IMR-90 (cell line): ENCODE measurements around the gene DRC3.

Source experiments
- BHLHE40 ChIP-seq: fragments of 150-350 bp; IDR thresholded peaks from 2 replicates; pipeline ENCODE4 v1.6.1; 2016; ENCODE audit warnings: mild to moderate bottlenecking, low read depth, low read length
- CHD1 ChIP-seq: IDR thresholded peaks from 2 replicates; pipeline ENCODE4 v1.6.1; 2012; ENCODE audit warnings: low read depth, low read length, improper control_type of control experiment
- FOS ChIP-seq: fragments of 150-350 bp; IDR thresholded peaks from 2 replicates; pipeline ENCODE4 v1.6.1; 2016; ENCODE audit warnings: low read depth, low read length
- POLR2A ChIP-seq: IDR thresholded peaks from 2 replicates; pipeline ENCODE4 v1.6.1; 2012; ENCODE audit warnings: mild to moderate bottlenecking, low read depth, low read length
- RCOR1 ChIP-seq: IDR thresholded peaks from 2 replicates; pipeline ENCODE4 v1.6.1; 2012; ENCODE audit warnings: mild to moderate bottlenecking, low read length, improper control_type of control experiment; ENCODE audit not compliant: insufficient replicate concordance
- TF ChIP-seq, protein P1 (sequence below): conservative IDR thresholded peaks from 2 replicates; pipeline ENCODE4 v1.5.1; 2012; ENCODE audit warnings: mild to moderate bottlenecking, low read depth, low read length, improper control_type of control experiment

DNA sequence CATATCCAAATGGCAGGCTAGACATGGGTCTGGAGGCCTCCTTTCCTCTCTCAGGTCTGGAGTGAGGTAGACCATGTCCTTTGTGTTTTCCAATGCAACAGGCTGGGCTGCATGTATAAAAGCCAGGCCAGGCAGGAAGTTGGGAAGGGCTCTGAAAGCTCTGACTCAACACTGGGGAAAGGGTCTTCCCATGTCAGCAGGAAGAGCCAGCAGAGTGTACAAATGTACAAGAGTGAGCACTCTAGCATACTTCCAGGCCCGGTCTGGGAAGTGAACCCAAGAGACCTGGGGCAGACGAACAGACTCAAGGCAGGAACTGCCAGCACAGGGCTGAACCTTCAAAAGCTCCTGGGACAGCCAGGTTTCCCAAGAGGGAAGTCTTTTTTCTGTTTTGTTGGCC is 59.3 kb downstream of the DRC3 start:
- TF ChIP-seq, protein P1, sequence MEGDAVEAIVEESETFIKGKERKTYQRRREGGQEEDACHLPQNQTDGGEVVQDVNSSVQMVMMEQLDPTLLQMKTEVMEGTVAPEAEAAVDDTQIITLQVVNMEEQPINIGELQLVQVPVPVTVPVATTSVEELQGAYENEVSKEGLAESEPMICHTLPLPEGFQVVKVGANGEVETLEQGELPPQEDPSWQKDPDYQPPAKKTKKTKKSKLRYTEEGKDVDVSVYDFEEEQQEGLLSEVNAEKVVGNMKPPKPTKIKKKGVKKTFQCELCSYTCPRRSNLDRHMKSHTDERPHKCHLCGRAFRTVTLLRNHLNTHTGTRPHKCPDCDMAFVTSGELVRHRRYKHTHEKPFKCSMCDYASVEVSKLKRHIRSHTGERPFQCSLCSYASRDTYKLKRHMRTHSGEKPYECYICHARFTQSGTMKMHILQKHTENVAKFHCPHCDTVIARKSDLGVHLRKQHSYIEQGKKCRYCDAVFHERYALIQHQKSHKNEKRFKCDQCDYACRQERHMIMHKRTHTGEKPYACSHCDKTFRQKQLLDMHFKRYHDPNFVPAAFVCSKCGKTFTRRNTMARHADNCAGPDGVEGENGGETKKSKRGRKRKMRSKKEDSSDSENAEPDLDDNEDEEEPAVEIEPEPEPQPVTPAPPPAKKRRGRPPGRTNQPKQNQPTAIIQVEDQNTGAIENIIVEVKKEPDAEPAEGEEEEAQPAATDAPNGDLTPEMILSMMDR, result no peak
- TF ChIP-seq CHD1 (no peak), FOS (no peak), POLR2A (no peak), BHLHE40 (no peak), RCOR1 (no peak)
